ENCODE measurements around the gene SAMD9. TPM values are rescaled to one million over a fixed set of nuclear protein-coding genes. Genes with fewer than 3 reads are reported as not detected.

SAMD9 gene
- total RNA-seq, 1 donor from 2014 or later, result 10.3 TPM

Other genes with a start within 250 kb of the SAMD9 start
- 8.0 and 9.1 TPM in 2 replicates for gene SAMD9L, start 30.4 kb upstream of the SAMD9 start, total RNA-seq
- under 0.01 TPM in 1 of 2 replicates, not detected in the other for gene HEPACAM2, start 108.5 kb upstream of the SAMD9 start, total RNA-seq
- 26.0 and 27.1 TPM in 2 replicates for gene VPS50, start 114.4 kb upstream of the SAMD9 start, total RNA-seq

Measured in dermis microvascular lymphatic vessel endothelial cell (primary cell).